KMS-11 (cell line): ENCODE data around the gene PTH1R.

Experiments used
- H2AFZ ChIP-seq: fragments of 200-600 bp; sonication (generic); 2 replicates; pipeline ENCODE4 v1.6.1; 2016; ENCODE audit warnings: antibody characterized with exemption, mixed run types, low read depth
- H3K27ac ChIP-seq: fragments of 200-600 bp; sonication (generic); 2 replicates; pipeline ENCODE4 v1.6.1; 2016; ENCODE audit warnings: mild to moderate bottlenecking, mixed run types
- H3K27me3 ChIP-seq: fragments of 200-600 bp; sonication (generic); 2 replicates; pipeline ENCODE4 v1.6.1; 2017; ENCODE audit warnings: mild to moderate bottlenecking, low read depth, mixed run types, moderate library complexity; ENCODE audit not compliant: insufficient read depth
- H3K36me3 ChIP-seq: fragments of 200-600 bp; sonication (generic); 2 replicates; pipeline ENCODE4 v1.6.1; 2017; ENCODE audit warnings: mild to moderate bottlenecking, mixed run types; ENCODE audit not compliant: insufficient read depth
- H3K4me1 ChIP-seq: fragments of 200-600 bp; sonication (generic); 2 replicates; pipeline ENCODE4 v1.6.1; 2016; ENCODE audit warnings: mild to moderate bottlenecking, low read depth, mixed run types; ENCODE audit not compliant: poor library complexity, severe bottlenecking
- H3K4me2 ChIP-seq: fragments of 200-600 bp; sonication (generic); 2 replicates; pipeline ENCODE4 v1.7.0; 2016; ENCODE audit warnings: mild to moderate bottlenecking, mixed run types
- H3K4me3 ChIP-seq: fragments of 200-600 bp; sonication (generic); IDR thresholded peaks from 2 replicates; pipeline ENCODE4 v1.6.1; 2017; ENCODE audit warnings: low read depth, low read length, mixed read lengths; ENCODE audit not compliant: insufficient read depth
- H3K79me2 ChIP-seq: fragments of 200-600 bp; sonication (generic); 2 replicates; pipeline ENCODE4 v1.6.1; 2016; ENCODE audit warnings: low read depth, mixed run types; ENCODE audit not compliant: insufficient read depth
- H3K9ac ChIP-seq: fragments of 200-600 bp; sonication (generic); 2 replicates; pipeline ENCODE4 v1.6.1; 2016; ENCODE audit warnings: mild to moderate bottlenecking, mixed run types
- H4K20me1 ChIP-seq: fragments of 200-600 bp; sonication (generic); 2 replicates; pipeline ENCODE4 v1.6.1; 2016; ENCODE audit warnings: mild to moderate bottlenecking, mixed run types; ENCODE audit not compliant: insufficient read depth
- CTCF ChIP-seq: fragments of 200-600 bp; sonication (generic); conservative IDR thresholded peaks from 2 replicates; pipeline ENCODE4 v1.6.1; 2017; ENCODE audit warnings: low read depth, mild to moderate bottlenecking, antibody characterized with exemption, low read length, moderate library complexity, mixed read lengths

Gene PTH1R

GRCh38 chr3:46935168-46935858 is 57.8 kb downstream of the PTH1R start:
- no peak for TF ChIP-seq CTCF
- no peak overlapping the region for H3K4me2 ChIP-seq
- no peaks in the 10 kb centered on the region for H3K36me3 ChIP-seq
- no peaks in the 10 kb centered on the region for H3K27me3 ChIP-seq
- peaks cover 20% of the 10 kb centered on the region for H3K4me1 ChIP-seq
- peaks cover 6% of the 10 kb centered on the region; the same call in 1 of the 2 replicates for H3K79me2 ChIP-seq
- no peak overlapping the region for H3K4me3 ChIP-seq
- H3K27ac ChIP-seq = no peak overlapping the region
- no peaks in the 10 kb centered on the region for H4K20me1 ChIP-seq
- no peak overlapping the region for H2AFZ ChIP-seq
- H3K9ac ChIP-seq = no peak overlapping the region

- TF ChIP-seq CTCF = no peak
- Histone ChIP-seq H3K27ac (no peak overlapping the region), H3K4me2 (no peak overlapping the region), H3K27me3 (no peaks in the 10 kb centered on the region), H3K4me3 (no peak overlapping the region), H3K4me1 (peaks cover 20% of the 10 kb centered on the region), H4K20me1 (no peaks in the 10 kb centered on the region), H3K79me2 (peaks cover 6% of the 10 kb centered on the region; the same call in 1 of the 2 replicates), H3K9ac (no peak overlapping the region), H3K36me3 (no peaks in the 10 kb centered on the region), H2AFZ (no peak overlapping the region)
These were observed 58.6 kb downstream of the PTH1R start for GRCh38 chr3:46935989-46936558.

GRCh38 chr3:46936733-46937250 is 59.3 kb downstream of the PTH1R start:
- no peaks in the 10 kb centered on the region for H4K20me1 ChIP-seq
- no peak overlapping the region for H3K27ac ChIP-seq
- H3K79me2 ChIP-seq = peaks cover 1% of the 10 kb centered on the region; the same call in 1 of the 2 replicates
- H3K4me2 ChIP-seq = no peak overlapping the region
- no peak for TF ChIP-seq CTCF
- no peak overlapping the region for H3K4me3 ChIP-seq
- H3K36me3 ChIP-seq = no peaks in the 10 kb centered on the region
- no peaks in the 10 kb centered on the region for H3K27me3 ChIP-seq
- H3K9ac ChIP-seq = no peak overlapping the region
- peaks cover 15% of the 10 kb centered on the region for H3K4me1 ChIP-seq
- H2AFZ ChIP-seq = no peak overlapping the region

GRCh38 chr3:46938118-46938517 is 60.6 kb downstream of the PTH1R start:
- Histone ChIP-seq H3K36me3 (no peaks in the 10 kb centered on the region), H3K27me3 (no peaks in the 10 kb centered on the region), H3K27ac (no peak overlapping the region), H3K4me1 (peaks cover 3% of the 10 kb centered on the region), H3K4me3 (no peak overlapping the region), H3K4me2 (no peak overlapping the region), H3K79me2 (no peaks in the 10 kb centered on the region), H4K20me1 (no peaks in the 10 kb centered on the region), H3K9ac (no peak overlapping the region), H2AFZ (no peak overlapping the region)
- TF ChIP-seq CTCF = no peak
